Activated T-helper 17 cell treated with anti-CD3 and anti-CD28 coated beads, Interleukin-2, amount 50 U/mL, for 72 hours (primary cell): Measurements from ENCODE around the gene C2orf76. TPM values are rescaled to one million over a fixed set of nuclear protein-coding genes. Genes with fewer than 3 reads are reported as not detected.

ENCODE experiments used
- ATAC-seq: fragments of 150-1000 bp; cut with Tn5 transposase; replicated peaks from 2 replicates; pipeline ENCODE4 v1.10.0; 2021; ENCODE audit warnings: mild to moderate bottlenecking, moderate library complexity
- H3K27ac Mint-ChIP-seq: one replicate; pipeline ENCODE4 v1.8.0; 2022; ENCODE audit warnings: mixed read lengths
- H3K27me3 Mint-ChIP-seq: one replicate; pipeline ENCODE4 v1.8.0; 2022; ENCODE audit warnings: mixed read lengths
- H3K36me3 Mint-ChIP-seq: one replicate; pipeline ENCODE4 v1.8.0; 2022; ENCODE audit warnings: low read depth, mild to moderate bottlenecking, mixed read lengths
- H3K4me1 Mint-ChIP-seq: one replicate; pipeline ENCODE4 v1.8.0; 2022; ENCODE audit warnings: mixed read lengths
- H3K4me3 Mint-ChIP-seq: one replicate; pipeline ENCODE4 v1.8.0; 2022; ENCODE audit warnings: mild to moderate bottlenecking, mixed read lengths
- H3K9me3 Mint-ChIP-seq: one replicate; pipeline ENCODE4 v1.8.0; 2022; ENCODE audit warnings: mixed read lengths
- total RNA-seq, 2 donors: library from RNA; stranded (reverse); gene quantifications; one replicate each; pipeline ENCODE4 v1.2.3, GENCODE V29; 2022

Gene C2orf76
- total RNA-seq, 2 donors from 2014 or later = 9.6 to 11.7 TPM

DNA sequence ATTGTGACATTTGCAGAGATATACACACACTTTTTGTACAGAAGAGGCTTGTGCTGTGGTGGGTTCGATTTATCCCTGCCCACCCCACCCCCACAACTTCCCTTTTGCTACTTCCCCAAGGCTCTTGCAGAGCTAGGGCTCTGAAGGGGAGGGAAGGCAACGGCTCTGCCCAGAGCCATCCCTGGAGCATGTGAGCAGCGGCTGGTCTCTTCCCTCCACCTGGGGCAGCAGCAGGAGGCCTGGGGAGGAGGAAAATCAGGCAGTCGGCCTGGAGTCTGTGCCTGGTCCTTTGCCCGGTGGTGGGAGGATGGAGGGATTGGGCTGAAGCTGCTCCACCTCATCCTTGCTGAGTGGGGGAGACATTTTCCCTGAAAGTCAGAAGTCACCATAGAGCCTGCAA is 103.0 kb downstream of the C2orf76 start:
- Mint-ChIP-seq H3K4me3 (no peak overlapping the region), H3K4me1 (no peaks in the 10 kb centered on the region), H3K27me3 (peaks cover 9% of the 10 kb centered on the region), H3K36me3 (no peaks in the 10 kb centered on the region), H3K9me3 (no peaks in the 10 kb centered on the region), H3K27ac (no peak overlapping the region)
- ATAC-seq = no peak

DNA sequence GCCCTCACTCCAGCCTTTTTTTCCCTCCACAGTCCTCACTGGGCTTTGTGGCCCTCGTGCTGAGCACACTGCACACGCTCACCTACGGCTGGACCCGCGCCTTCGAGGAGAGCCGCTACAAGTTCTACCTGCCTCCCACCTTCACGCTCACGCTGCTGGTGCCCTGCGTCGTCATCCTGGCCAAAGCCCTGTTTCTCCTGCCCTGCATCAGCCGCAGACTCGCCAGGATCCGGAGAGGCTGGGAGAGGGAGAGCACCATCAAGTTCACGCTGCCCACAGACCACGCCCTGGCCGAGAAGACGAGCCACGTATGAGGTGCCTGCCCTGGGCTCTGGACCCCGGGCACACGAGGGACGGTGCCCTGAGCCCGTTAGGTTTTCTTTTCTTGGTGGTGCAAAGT is 103.6 kb downstream of the C2orf76 start:
- Mint-ChIP-seq H3K27me3 (peaks cover 9% of the 10 kb centered on the region), H3K9me3 (no peaks in the 10 kb centered on the region), H3K4me3 (no peak overlapping the region), H3K36me3 (no peaks in the 10 kb centered on the region), H3K27ac (no peak overlapping the region), H3K4me1 (no peaks in the 10 kb centered on the region)
- no peak for ATAC-seq

DNA sequence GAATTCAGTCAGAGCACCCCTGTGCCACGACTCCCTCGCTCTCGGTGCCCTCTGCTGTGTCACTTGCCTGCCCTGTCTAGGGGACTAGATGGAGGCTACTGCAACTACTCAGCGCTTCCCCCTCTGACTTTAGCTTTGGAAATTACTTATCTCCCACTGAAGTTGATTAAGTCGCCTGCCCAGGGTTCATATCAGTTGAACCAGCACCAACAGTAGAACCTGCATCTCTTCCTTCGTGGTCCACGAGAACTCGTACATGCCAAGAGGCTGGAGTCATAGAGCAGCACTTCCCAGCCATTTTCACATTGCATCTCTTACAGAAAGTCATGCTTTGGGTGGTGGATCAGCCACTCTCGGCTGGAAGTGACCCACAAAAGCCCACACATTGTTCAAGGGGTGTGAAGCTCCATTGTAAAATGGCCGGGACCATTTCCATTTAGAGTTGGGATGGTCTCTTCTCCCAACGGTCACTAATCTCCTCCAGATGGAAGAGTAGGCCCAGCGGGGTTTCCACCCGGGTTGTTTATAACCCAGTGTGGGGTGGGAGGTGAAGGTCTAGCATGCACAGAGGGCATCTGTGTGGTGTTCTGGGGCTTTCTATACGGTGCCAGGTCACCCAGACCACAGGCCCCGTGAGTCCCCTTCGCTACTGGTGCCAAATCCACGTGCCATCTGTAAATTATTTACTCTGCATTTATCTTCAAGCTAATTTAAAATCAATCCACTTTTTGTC is 105.0 kb downstream of the C2orf76 start:
- ATAC-seq = no peak
- no peaks in the 10 kb centered on the region for H3K36me3 Mint-ChIP-seq
- no peaks in the 10 kb centered on the region for H3K4me1 Mint-ChIP-seq
- H3K9me3 Mint-ChIP-seq = no peaks in the 10 kb centered on the region
- H3K27ac Mint-ChIP-seq = no peak overlapping the region
- no peak overlapping the region for H3K4me3 Mint-ChIP-seq
- peaks cover 9% of the 10 kb centered on the region for H3K27me3 Mint-ChIP-seq

- Mint-ChIP-seq H3K36me3 (no peaks in the 10 kb centered on the region), H3K4me1 (no peaks in the 10 kb centered on the region), H3K4me3 (no peak overlapping the region), H3K27me3 (peaks cover 9% of the 10 kb centered on the region), H3K27ac (no peak overlapping the region), H3K9me3 (no peaks in the 10 kb centered on the region)
- ATAC-seq = no peak
These were observed 105.8 kb downstream of the C2orf76 start for GRCh38 chr2:119260646-119261492.

DNA sequence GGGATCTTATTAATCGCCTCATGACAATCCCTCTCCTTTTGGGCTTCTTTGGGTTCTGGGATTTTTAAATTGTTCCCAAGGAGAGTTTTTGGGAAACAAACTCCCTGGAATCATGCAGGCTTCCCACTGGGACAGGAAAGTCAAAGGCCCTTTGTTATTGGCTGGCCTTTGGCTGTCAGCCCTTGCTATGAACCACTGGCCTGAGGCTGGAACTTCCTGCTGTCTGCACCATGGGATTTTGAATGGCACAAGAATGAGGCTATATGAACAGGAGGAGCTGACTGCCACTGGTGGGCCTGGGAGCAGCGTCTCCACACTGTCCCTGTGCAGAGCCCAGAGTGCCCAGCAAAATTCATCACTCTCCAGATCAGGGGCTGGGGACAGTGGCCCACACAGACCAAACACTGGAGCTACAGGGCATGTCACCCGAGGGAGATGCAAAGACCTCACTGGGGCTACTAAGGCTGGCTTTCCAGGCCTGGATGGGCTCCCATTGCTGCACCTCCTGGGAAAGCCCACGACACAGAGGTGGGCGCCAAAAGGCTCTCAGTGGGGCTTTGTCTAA is 107.3 kb downstream of the C2orf76 start:
- Mint-ChIP-seq H3K4me1 (no peaks in the 10 kb centered on the region), H3K27ac (no peak overlapping the region), H3K9me3 (no peaks in the 10 kb centered on the region), H3K4me3 (no peak overlapping the region), H3K36me3 (no peaks in the 10 kb centered on the region), H3K27me3 (peaks cover 9% of the 10 kb centered on the region)
- ATAC-seq = no peak

- no peaks in the 10 kb centered on the region for H3K36me3 Mint-ChIP-seq
- no peaks in the 10 kb centered on the region for H3K9me3 Mint-ChIP-seq
- H3K27me3 Mint-ChIP-seq = peaks cover 2% of the 10 kb centered on the region
- ATAC-seq = no peak
- H3K27ac Mint-ChIP-seq = no peak overlapping the region
- H3K4me3 Mint-ChIP-seq = no peak overlapping the region
- no peaks in the 10 kb centered on the region for H3K4me1 Mint-ChIP-seq
These were observed 109.4 kb downstream of the C2orf76 start for GRCh38 chr2:119257198-119257597.

GRCh38 chr2:119256582-119256921 is 110.1 kb downstream of the C2orf76 start:
- ATAC-seq = no peak
- Mint-ChIP-seq H3K27me3 (peaks cover 6% of the 10 kb centered on the region), H3K9me3 (no peaks in the 10 kb centered on the region), H3K4me1 (no peaks in the 10 kb centered on the region), H3K27ac (no peak overlapping the region), H3K36me3 (no peaks in the 10 kb centered on the region), H3K4me3 (no peak overlapping the region)

DNA sequence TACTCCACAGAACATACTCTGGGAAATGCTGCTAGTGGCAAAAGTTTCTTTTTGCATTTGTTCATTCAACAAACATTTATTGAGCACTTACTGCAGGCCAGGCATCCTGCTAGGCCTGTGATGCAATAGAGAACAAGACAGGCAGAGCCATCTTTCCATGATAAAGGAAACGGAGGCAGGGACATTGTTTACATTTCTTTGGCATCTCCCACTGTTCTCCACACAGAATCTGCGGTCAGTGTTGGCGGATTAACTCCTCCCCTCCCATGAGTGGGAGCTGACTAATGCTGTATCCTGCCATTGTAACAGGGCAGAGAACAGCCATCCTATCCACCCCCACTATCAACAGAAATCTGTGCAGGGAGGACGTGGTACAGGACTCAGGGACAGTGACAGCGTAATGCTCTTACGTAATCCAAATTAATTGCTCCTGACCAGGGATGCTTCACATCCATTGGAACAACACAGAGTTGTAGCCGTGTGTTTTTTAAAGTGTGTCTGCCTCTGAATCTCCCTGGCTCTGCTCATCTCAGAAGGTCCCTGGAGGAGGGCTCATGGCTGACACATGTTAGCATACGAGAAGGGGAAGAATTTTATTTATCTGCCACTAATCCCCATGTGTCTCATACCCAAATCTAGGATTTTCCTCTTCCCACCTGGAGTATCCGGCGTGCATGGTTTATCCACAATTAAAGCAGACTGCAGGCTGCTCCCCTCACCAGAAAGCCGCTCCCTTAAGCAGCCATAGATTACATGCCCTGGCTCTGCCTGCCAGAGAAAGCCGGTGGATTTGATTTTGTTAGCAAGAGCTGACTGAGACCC is 110.7 kb downstream of the C2orf76 start:
- ATAC-seq = no peak

GRCh38 chr2:119254601-119255080 is 112.0 kb downstream of the C2orf76 start:
- peaks cover 10% of the 10 kb centered on the region for H3K27me3 Mint-ChIP-seq
- H3K4me1 Mint-ChIP-seq = no peaks in the 10 kb centered on the region
- H3K9me3 Mint-ChIP-seq = no peaks in the 10 kb centered on the region
- H3K36me3 Mint-ChIP-seq = no peaks in the 10 kb centered on the region
- ATAC-seq = no peak
- H3K27ac Mint-ChIP-seq = no peak overlapping the region
- no peak overlapping the region for H3K4me3 Mint-ChIP-seq

More for the DNA sequence above, 110.7 kb downstream of the C2orf76 start:
- Mint-ChIP-seq H3K27me3 (peaks cover 10% of the 10 kb centered on the region), H3K36me3 (no peaks in the 10 kb centered on the region), H3K4me1 (no peaks in the 10 kb centered on the region), H3K9me3 (no peaks in the 10 kb centered on the region), H3K4me3 (no peak overlapping the region), H3K27ac (no peak overlapping the region)

DNA sequence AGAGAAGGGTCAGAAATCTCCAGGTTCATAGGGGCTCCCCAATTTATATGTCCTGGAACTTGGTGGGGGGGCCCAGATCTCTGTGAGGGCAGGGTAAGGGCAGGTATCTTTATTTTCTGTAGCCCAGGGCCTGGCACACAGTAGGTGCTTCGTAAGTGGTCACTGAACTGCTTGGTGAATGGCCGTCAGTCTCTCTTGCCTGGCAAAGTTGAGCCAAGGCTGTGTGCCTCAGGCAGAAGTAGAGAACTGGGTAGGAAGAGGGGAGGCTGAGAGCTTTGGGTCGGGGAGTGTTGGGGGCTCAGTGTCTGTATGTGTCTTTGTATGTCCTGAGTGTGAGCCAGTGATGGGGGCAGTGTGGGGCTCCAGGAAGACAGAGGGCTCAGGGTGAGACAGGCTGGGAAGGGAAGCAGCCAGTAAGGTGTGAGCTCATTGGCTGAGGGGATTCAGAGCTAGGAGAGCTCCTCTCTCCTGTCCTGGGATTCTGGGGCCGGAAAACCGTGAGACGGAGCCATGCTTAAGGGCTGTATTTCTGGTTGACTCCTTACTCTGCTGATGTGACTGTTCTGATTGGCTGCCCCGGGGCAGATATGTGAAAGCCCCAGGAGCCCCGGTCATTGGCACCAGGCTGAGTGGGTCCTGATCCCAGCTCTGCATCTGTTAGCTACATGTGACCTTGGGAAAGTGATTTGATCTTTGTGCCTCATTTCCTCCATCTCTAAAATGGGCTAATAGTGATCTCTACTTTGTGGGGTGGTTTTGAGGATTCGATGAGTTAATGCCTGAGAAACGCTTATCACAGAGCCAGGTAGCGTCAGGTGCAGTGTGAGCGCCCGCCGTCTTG is 112.7 kb downstream of the C2orf76 start:
- ATAC-seq = no peak
- Mint-ChIP-seq H3K4me3 (no peak overlapping the region), H3K4me1 (no peaks in the 10 kb centered on the region), H3K36me3 (no peaks in the 10 kb centered on the region), H3K27me3 (peaks cover 10% of the 10 kb centered on the region), H3K27ac (no peak overlapping the region), H3K9me3 (no peaks in the 10 kb centered on the region)

- H3K27ac Mint-ChIP-seq = no peak overlapping the region
- ATAC-seq = no peak
- no peak overlapping the region for H3K4me3 Mint-ChIP-seq
- no peaks in the 10 kb centered on the region for H3K4me1 Mint-ChIP-seq
- H3K36me3 Mint-ChIP-seq = no peaks in the 10 kb centered on the region
- H3K27me3 Mint-ChIP-seq = peaks cover 12% of the 10 kb centered on the region
- H3K9me3 Mint-ChIP-seq = no peaks in the 10 kb centered on the region
These were observed 113.4 kb downstream of the C2orf76 start for GRCh38 chr2:119253114-119253702.
